Endothelial cell of umbilical vein (primary cell): ENCODE measurements around the gene ATP2B2. TPM values are rescaled to one million over a fixed set of nuclear protein-coding genes. Genes with fewer than 3 reads are reported as not detected.

Experiments
- BruUV-seq: library from RNA; stranded (reverse); fragments of 400-500 nt; replicated peaks from 2 replicates; lab custom pipeline; 2021; lab: Mats Ljungman, UMichigan
- CTCF ChIA-PET: fragments of 300-600, 350-600 bp; sonication (Branson Sonifier 250); formaldehyde crosslinking; loops from one replicate; lab custom pipeline; 2021; ENCODE audit warnings: antibody characterized with exemption, inconsistent platforms; lab: Charles Lee
- POLR2A ChIA-PET: fragments of 300-600, 350-600 bp; sonication (Branson Sonifier 250); formaldehyde crosslinking; loops from one replicate; lab custom pipeline; 2021; ENCODE audit warnings: antibody characterized with exemption, inconsistent platforms; lab: Charles Lee
- DNase-seq: peaks from one replicate; pipeline ENCODE4 v3.0.0-alpha.2; 2011; ENCODE audit warnings: low read depth, low spot score
- FAIRE-seq: peaks from 2 replicates; lab custom pipeline; 2011; peaks lifted over from hg19 to GRCh38; lab: Jason Lieb, UNC
- H2AFZ ChIP-seq: 2 replicates; pipeline ENCODE4 v1.6.0; 2012; ENCODE audit warnings: low read depth, low read length, control low read depth, inconsistent platforms
- H3K27ac ChIP-seq: 2 replicates; pipeline ENCODE4 v1.5.1; 2011; ENCODE audit warnings: low read depth, mild to moderate bottlenecking, control low read depth, low read length, moderate library complexity; ENCODE audit not compliant: insufficient read depth
- H3K27me3 ChIP-seq, 2 experiments: 2 replicates each; pipeline versions ENCODE4 v1.6.0 to v1.6.1; 2011; ENCODE audit warnings: low read length in 2 of 2, mixed read lengths in 1 of 2; ENCODE audit not compliant: control insufficient read depth in 2 of 2, insufficient read depth in 2 of 2
- H3K36me3 ChIP-seq, 2 experiments: 2 replicates in 1 of 2; 3 replicates in 1 of 2; pipeline ENCODE4 v1.5.1; 2011; ENCODE audit warnings: low read length in 2 of 2, mild to moderate bottlenecking in 1 of 2, moderate library complexity in 1 of 2; ENCODE audit not compliant: control insufficient read depth in 2 of 2, insufficient read depth in 2 of 2; ENCODE audit errors: extremely low read depth in 1 of 2
- H3K4me1 ChIP-seq: 3 replicates; pipeline ENCODE4 v1.5.1; 2011; ENCODE audit warnings: mild to moderate bottlenecking, low read length; ENCODE audit not compliant: control insufficient read depth, insufficient read depth; ENCODE audit errors: extremely low read depth
- H3K4me2 ChIP-seq: 2 replicates; pipeline ENCODE4 v1.6.1; 2011; ENCODE audit warnings: low read length, control low read depth, mixed read lengths; ENCODE audit not compliant: insufficient read depth
- H3K4me3 ChIP-seq, 3 experiments: fragments of 200-600 bp in 1 of 3; sonication (generic), shearing (Covaris generic) in 1 of 3; replicated peaks in 1 of 3; 2 replicates each; pipeline ENCODE4 v1.5.1; 2011 to 2016; ENCODE audit warnings: control low read depth in 3 of 3, low read length in 3 of 3, mild to moderate bottlenecking in 2 of 3, inconsistent platforms in 1 of 3, low read depth in 1 of 3, moderate library complexity in 1 of 3; ENCODE audit not compliant: insufficient read depth in 1 of 3
- H3K79me2 ChIP-seq: 2 replicates; pipeline ENCODE4 v1.6.0; 2012; ENCODE audit warnings: low read length, inconsistent platforms; ENCODE audit not compliant: control insufficient read depth, insufficient read depth
- H3K9ac ChIP-seq: replicated peaks from 2 replicates; pipeline ENCODE3; 2011; ENCODE audit warnings: low read length, control low read depth; ENCODE audit not compliant: insufficient read depth; ENCODE audit errors: extremely low read depth
- H3K9me1 ChIP-seq: replicated peaks from 3 replicates; pipeline ENCODE4 v1.6.0; 2011; ENCODE audit warnings: mild to moderate bottlenecking, low read length; ENCODE audit not compliant: control insufficient read depth, insufficient read depth; ENCODE audit errors: extremely low read depth
- H3K9me3 ChIP-seq: replicated peaks from 2 replicates; pipeline ENCODE4 v1.5.1; 2012; ENCODE audit warnings: low read length, inconsistent platforms; ENCODE audit not compliant: control insufficient read depth, insufficient read depth
- H4K20me1 ChIP-seq: replicated peaks from 2 replicates; pipeline ENCODE3; 2011; ENCODE audit warnings: mild to moderate bottlenecking, low read length; ENCODE audit not compliant: control insufficient read depth, insufficient read depth; ENCODE audit errors: extremely low read depth
- EZH2 ChIP-seq: IDR thresholded peaks from 2 replicates; pipeline ENCODE4 v1.6.1; 2012; ENCODE audit warnings: borderline replicate concordance, low read depth, mild to moderate bottlenecking, moderate library complexity, low read length, inconsistent platforms; ENCODE audit not compliant: severe bottlenecking
- FOS ChIP-seq: IDR thresholded peaks from 2 replicates; pipeline ENCODE4 v1.6.1; 2011; ENCODE audit warnings: mild to moderate bottlenecking, low read length, moderate library complexity, borderline replicate concordance; ENCODE audit not compliant: insufficient read depth
- GATA2 ChIP-seq: IDR thresholded peaks from 2 replicates; pipeline ENCODE4 v1.7.0; 2011; ENCODE audit warnings: low read depth, mild to moderate bottlenecking, moderate library complexity, mixed read lengths, low read length; ENCODE audit not compliant: insufficient read length, insufficient read depth
- JUN ChIP-seq: IDR thresholded peaks from 2 replicates; pipeline ENCODE4 v1.6.1; 2011; ENCODE audit warnings: borderline replicate concordance, low read depth; ENCODE audit not compliant: insufficient read length, insufficient read depth
- MAX ChIP-seq: IDR thresholded peaks from 2 replicates; pipeline ENCODE4 v1.6.1; 2011; ENCODE audit not compliant: insufficient read depth, insufficient read length
- MYC ChIP-seq: IDR thresholded peaks from one replicate; pipeline ENCODE4 v1.6.1; 2011; ENCODE audit warnings: mild to moderate bottlenecking, low read depth, low read length
- POLR2A ChIP-seq: IDR thresholded peaks from 2 replicates; pipeline ENCODE4 v1.6.1; 2012; ENCODE audit warnings: low read depth, mild to moderate bottlenecking, control low read depth, low read length
- dilution Hi-C: fragments of 300-500 bp; cut with MboI; formaldehyde crosslinking; loops from one replicate; pipeline ENCODE4 v1.15.0; 2019; ENCODE audit warnings: low sequenced_read_pairs; ENCODE audit not compliant: extremely low pct_ligation_motif_present
- intact Hi-C: fragments of 100-400 bp; cut with micrococcal nuclease; formaldehyde crosslinking; loops from one replicate; pipeline ENCODE4 v1.10.0; 2022
- polyA plus RNA-seq, 4 experiments: library from polyadenylated mRNA; depleted of rRNA in 3 of 4; stranded (reverse) in 3 of 4; unstranded in 1 of 4; fragments of >200 nt; gene quantifications; 2 replicates each; pipeline versions ENCODE4 v1.2.1 to v1.2.3, GENCODE V29; 2011 to 2012; ENCODE audit warnings: missing spikeins in 1 of 4
- total RNA-seq: library from RNA; stranded (reverse); gene quantifications from 2 replicates; pipeline ENCODE4 v1.2.3, GENCODE V29; 2021
- TF ChIP-seq, protein P1 (sequence below), 2 donors: IDR thresholded peaks; 1 replicate in 1 of 2; 2 replicates in 1 of 2; pipeline ENCODE4 v1.5.1; 2011; ENCODE audit warnings: low read length in 2 of 2, mild to moderate bottlenecking in 2 of 2, moderate library complexity in 2 of 2, control low read depth in 1 of 2, inconsistent platforms in 1 of 2, low read depth in 1 of 2; ENCODE audit not compliant: insufficient read depth in 1 of 2; ENCODE audit errors: extremely low read depth in 1 of 2

ATP2B2 gene
- total and polyA plus RNA-seq, 2 donors (not counting 3 experiments of a cell fraction or from before 2014, with no cell fraction given): not detected

- H3K9me1 ChIP-seq: no peaks in the 10 kb centered on the region
- H3K27ac ChIP-seq: no peak overlapping the region
- H2AFZ ChIP-seq: no peak overlapping the region
- no peak overlapping the region for H3K4me3 ChIP-seq
- peaks cover 0 to 2% of the 10 kb centered on the region in 2 experiments for H3K27me3 ChIP-seq
- dilution Hi-C loops: no loop called here
- H3K4me1 ChIP-seq: no peaks in the 10 kb centered on the region
- H3K36me3 ChIP-seq: no peaks in the 10 kb centered on the region
- no TSS peak for BruUV-seq
- no peaks in the 10 kb centered on the region for H3K9me3 ChIP-seq
- H3K9ac ChIP-seq: no peak overlapping the region
- H4K20me1 ChIP-seq: no peaks in the 10 kb centered on the region
- TF ChIP-seq FOS (no peak), JUN (no peak), MYC (no peak), EZH2 (no peak), POLR2A (no peak), GATA2 (no peak), MAX (no peak)
- no peaks in the 10 kb centered on the region for H3K79me2 ChIP-seq
- no peak overlapping the region for H3K4me2 ChIP-seq
- POLR2A ChIA-PET: no interaction called here
- DNase-seq (no peak), FAIRE-seq (no peak)
- CTCF ChIA-PET: interaction anchor here (1.0 to 1.5 kb wide), 4 partner anchors 10 to 402 kb away, joined by 3 to 5 read pairs (median 3); partner anchors contain the start of gene SEC13
- intact Hi-C loops: no loop called here
Observed at GRCh38 chr3:10336761-10337160, 168.6 kb downstream of the ATP2B2 start.

DNA sequence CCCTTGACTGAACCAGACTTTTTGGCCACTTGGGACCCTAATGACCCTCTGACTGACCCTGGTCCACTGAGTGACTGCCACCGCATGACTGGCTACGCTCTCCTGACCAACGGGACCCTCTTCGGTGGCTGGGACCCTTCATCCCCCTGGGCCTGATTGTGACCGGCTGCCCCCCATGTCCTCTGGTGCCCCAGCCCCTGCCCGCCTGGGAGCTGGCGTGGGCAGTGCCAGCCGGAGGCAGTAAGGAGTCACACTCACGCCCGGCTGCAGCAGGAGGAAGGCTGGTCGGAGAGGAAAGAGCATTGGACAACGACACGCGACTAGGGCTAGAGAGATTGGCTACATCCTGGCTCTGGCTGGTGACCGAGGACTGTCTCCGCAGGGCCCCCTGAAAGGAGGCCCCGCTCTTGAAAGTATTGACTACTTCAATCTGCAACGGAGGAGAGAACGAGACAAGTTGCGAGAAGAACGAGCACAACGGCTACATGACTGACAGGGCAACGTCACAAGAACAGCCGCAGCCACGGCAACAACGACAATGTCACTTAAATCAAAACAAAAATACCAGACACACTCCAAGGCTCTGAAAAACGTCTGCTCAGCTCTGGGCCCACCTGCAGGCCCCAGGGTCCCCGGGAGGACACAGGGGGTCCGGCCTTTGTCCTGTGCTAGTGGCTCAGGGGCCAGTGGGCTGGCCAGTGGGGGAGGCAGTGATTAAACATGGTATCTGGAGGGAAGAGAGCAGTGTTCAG lies 169.3 kb downstream of the ATP2B2 start:
- Histone ChIP-seq H2AFZ (no peak overlapping the region), H3K4me2 (no peak overlapping the region), H4K20me1 (no peaks in the 10 kb centered on the region), H3K4me3 (no peak overlapping the region), H3K27me3 (peaks cover under 1 to 2% of the 10 kb centered on the region in 2 experiments), H3K9me1 (no peaks in the 10 kb centered on the region), H3K27ac (no peak overlapping the region), H3K79me2 (no peaks in the 10 kb centered on the region), H3K9me3 (no peaks in the 10 kb centered on the region), H3K4me1 (no peaks in the 10 kb centered on the region), H3K36me3 (no peaks in the 10 kb centered on the region), H3K9ac (no peak overlapping the region)
- DNase-seq: no peak
- ChIA-PET CTCF (interaction anchor here (1.0 to 1.9 kb wide), 2 partner anchors 15 to 390 kb away, joined by 3 to 5 read pairs; partner anchors contain the start of gene SEC13), POLR2A (no interaction called here)
- intact Hi-C loops (no loop called here), dilution Hi-C loops (no loop called here)
- BruUV-seq: no TSS peak
- no peak for FAIRE-seq
- TF ChIP-seq FOS (no peak), MAX (no peak)
- TF ChIP-seq, protein P1, sequence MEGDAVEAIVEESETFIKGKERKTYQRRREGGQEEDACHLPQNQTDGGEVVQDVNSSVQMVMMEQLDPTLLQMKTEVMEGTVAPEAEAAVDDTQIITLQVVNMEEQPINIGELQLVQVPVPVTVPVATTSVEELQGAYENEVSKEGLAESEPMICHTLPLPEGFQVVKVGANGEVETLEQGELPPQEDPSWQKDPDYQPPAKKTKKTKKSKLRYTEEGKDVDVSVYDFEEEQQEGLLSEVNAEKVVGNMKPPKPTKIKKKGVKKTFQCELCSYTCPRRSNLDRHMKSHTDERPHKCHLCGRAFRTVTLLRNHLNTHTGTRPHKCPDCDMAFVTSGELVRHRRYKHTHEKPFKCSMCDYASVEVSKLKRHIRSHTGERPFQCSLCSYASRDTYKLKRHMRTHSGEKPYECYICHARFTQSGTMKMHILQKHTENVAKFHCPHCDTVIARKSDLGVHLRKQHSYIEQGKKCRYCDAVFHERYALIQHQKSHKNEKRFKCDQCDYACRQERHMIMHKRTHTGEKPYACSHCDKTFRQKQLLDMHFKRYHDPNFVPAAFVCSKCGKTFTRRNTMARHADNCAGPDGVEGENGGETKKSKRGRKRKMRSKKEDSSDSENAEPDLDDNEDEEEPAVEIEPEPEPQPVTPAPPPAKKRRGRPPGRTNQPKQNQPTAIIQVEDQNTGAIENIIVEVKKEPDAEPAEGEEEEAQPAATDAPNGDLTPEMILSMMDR (IDR thresholded peaks at IDR 0.05; ENCODE audit: extremely low read depth in 1 of 2, insufficient read depth in 1 of 2, low read depth in 1 of 2, low read length in 2 of 2): no peak
